Amniotic epithelial cell (primary cell): Measurements from ENCODE around the gene THOP1.

Experiments
- DNase-seq: peaks from one replicate; pipeline ENCODE4 v3.0.0-alpha.2; 2010; ENCODE audit warnings: low read depth

The THOP1 gene

DNA sequence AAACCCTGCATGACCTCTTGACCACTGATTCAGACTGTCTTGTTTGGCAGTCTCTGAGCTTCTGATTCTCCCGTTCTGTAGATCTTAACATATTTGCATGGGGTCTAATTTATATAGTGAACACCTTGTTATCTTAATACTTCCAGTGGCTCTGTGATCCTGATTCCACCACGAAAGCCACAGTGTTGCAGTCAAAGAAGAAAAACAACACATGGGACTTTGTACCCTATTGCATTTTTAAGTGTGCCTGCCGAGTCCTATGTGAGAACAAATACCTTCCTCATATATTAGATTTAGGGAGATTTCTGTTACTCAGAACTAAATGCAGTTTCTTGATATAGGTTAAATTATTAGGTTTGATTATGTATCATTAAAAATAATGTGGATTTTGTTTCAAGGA, 69.5 kb downstream of the THOP1 start:
- DNase-seq, result no peak

DNA sequence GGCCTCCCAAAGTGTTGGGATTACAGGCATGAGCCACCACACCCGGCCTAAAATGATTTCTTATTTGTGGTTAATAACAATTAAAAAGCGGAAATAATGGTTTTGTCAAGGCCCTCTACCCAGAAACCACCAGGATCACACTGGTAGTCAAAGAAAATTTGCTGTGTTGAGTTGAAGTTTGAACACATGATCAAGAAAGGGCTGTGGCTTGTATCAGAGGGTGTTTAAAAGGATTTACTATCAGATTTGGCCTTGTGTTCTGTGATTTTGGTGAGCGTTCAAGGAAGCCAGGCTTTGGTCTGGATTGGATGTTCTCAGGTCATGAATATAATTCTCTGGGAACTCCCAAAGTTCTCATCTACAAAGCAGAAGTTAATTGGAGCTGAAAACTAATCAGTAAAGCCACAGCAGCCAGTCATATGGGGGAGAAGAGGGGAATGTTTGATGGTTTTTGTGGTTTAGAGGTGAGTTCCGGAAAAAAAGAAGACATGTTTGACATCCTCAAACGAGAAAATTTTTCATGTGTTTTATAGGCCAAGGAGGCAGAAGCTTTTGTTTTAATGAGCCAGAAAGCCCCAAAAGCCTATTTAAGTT, 71.3 kb downstream of the THOP1 start:
- no peak for DNase-seq

DNA sequence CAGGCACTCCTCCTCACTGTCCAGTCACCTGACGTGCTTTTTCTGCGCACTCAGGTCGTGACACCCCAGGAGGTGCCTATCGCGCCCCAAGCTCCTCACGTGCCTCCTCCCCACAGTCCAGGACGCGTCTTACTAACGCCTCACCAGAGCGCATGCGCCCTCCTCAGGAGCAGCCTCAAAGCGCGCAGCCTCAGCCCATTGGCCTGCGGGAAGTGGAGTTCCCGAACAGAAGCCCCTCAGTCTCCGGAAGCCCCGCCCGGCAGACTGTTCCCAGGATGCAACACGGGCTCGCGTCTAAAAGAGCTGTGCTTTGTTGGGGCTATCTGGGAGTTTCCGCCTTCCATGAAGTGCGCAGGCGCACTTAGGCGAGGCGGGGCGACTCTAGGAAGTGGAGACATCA, 73.6 kb downstream of the THOP1 start:
- no peak for DNase-seq

DNA sequence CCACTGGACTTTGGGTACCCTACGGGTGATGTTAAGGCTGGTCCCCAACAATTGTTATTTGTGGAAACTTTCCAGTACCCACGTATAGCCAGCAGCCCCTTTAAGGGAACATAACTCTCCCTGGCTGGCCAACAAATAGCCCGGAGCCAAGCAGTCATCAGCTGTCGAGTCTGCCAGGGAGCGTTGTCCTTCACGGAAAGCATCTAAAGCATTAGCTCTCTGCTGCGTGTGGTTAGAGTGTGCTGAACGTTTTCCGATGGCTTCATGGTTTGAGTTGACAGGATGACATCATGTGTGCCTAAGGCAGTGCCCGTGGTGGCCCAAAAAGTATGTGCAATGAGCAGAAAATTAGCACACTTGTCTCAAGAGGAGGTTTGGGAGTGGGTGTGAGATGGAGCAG, 78.5 kb downstream of the THOP1 start:
- DNase-seq, result no peak
